GM12892 (cell line): ENCODE results near the gene SPRED1.

Experiments used
- DNase-seq: peaks from one replicate; pipeline ENCODE4 v3.0.0; 2011; ENCODE audit not compliant: insufficient read length
- FAIRE-seq: peaks from 2 replicates; lab custom pipeline; 2011; peaks lifted over from hg19 to GRCh38; lab: Jason Lieb, UNC
- POLR2A ChIP-seq: IDR thresholded peaks from 2 replicates; pipeline ENCODE4 v1.6.1; 2011; ENCODE audit warnings: low read depth, low read length, control low read depth
- POLR2AphosphoS5 ChIP-seq: IDR thresholded peaks from 2 replicates; pipeline ENCODE4 v1.6.1; 2011; ENCODE audit warnings: low read depth, low read length, control low read depth
- TAF1 ChIP-seq: IDR thresholded peaks from 2 replicates; pipeline ENCODE4 v1.6.1; 2011; ENCODE audit warnings: low read depth, mild to moderate bottlenecking, control low read depth, low read length, borderline replicate concordance

Gene SPRED1

GRCh38 chr15:38376081-38376480 is 123.4 kb downstream of the SPRED1 start:
- DNase-seq (no peak), FAIRE-seq (no peak)
- TF ChIP-seq POLR2A, result no peak
- TF ChIP-seq TAF1, result no peak
- no peak for TF ChIP-seq POLR2AphosphoS5

GRCh38 chr15:38377636-38378035 is 125.0 kb downstream of the SPRED1 start:
- TF ChIP-seq POLR2AphosphoS5 (no peak), TAF1 (no peak)
- DNase-seq (no peak), FAIRE-seq (no peak)

DNA sequence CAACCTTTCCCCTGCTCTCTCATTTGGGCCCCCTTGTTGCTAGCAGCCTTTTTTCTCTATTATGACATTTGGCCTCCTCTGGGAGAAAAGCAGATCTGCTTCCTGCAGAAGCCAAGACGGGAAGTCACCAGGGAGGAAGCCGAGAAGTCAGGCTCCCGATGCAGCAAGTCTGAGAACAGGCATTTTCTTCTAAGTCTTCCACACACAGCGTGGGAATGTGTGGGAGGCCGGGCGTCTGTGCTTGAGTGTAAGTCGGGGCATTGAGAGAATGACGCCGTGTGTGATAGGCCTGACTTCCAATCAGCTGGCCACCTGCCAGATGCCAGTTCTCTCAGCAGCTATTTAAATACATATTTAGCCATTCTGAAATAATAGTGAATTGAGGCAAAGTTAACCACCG is 125.5 kb downstream of the SPRED1 start:
- no peak for FAIRE-seq

DNA sequence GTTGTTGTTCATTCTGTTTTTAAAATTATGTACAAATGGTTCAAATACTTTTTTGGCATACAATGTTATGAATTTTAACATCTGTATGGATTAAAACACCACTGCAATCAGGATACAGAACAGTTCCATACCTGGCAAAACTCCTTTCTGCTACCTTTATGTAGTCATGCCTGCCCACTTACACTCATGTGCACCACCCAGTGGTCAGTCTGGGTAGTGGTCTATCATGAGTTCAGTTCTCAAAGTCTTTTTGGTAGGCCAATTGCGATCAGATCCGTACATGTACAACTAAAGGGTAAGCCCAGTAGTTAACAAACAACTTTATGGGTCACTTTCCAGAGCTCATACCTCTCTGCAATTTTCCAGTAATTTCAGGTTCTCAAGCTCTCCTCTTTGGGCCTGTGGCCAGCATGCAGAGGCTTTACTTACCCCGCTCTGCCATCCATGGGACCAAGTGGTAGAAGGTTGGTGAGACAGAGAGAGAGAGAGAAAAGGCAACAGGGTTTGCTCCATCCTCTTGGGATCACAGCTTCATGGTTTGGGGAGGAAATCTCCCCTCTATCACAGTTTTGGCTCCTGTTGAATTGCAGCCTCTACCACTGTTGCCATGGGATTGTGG is 137.4 kb downstream of the SPRED1 start:
- FAIRE-seq (peak; percentile 92), DNase-seq (no peak)
- TF ChIP-seq POLR2A, result no peak

More for the DNA sequence above, 125.5 kb downstream of the SPRED1 start:
- DNase-seq, result no peak
- TF ChIP-seq POLR2A (no peak), POLR2AphosphoS5 (no peak)

GRCh38 chr15:38391191-38391590 is 138.6 kb downstream of the SPRED1 start:
- TF ChIP-seq TAF1 (no peak), POLR2A (no peak)
- FAIRE-seq (no peak), DNase-seq (no peak)

DNA sequence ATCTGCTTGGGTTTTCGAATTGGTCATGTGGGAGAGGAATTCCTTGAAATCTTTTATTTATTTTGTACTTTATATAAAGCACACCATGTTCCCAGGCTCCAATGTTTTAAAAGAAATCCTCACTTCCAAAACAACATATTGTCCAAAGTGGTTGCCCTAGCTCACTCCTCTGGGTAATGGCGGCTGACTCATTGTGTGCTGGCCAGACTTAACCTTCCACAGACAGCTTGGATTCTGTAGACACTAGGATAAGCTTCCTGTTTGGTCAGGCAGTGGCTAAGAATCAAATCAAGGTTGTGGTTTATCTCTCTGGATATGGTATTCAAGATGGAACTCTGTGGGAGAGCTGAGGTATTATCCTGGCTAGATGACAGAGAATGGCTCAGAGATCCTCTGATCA is 145.5 kb downstream of the SPRED1 start:
- DNase-seq (no peak), FAIRE-seq (no peak)
- TF ChIP-seq TAF1 (no peak), POLR2A (no peak), POLR2AphosphoS5 (no peak)

DNA sequence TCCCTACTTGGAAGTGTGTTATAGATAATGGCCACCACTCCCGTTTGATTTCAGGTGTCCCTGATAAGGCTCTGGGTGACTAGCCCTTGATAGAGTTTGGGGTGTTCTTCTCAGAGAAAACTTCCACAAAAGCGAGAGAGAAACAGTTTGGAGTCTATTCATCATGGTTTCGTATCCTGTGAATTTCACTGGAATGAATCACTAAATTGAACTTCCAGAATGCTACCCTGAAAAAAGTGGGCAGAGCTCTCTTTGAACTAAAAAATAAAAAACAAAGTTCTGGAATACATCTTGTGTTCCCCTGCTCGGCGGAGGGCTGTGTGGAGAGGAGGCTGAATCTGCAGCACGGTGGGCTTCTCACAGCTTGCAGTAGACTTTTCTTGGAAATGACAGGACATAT is 148.5 kb downstream of the SPRED1 start:
- no peak for DNase-seq
- no peak for TF ChIP-seq POLR2A
- no peak for TF ChIP-seq POLR2AphosphoS5
- no peak for FAIRE-seq

DNA sequence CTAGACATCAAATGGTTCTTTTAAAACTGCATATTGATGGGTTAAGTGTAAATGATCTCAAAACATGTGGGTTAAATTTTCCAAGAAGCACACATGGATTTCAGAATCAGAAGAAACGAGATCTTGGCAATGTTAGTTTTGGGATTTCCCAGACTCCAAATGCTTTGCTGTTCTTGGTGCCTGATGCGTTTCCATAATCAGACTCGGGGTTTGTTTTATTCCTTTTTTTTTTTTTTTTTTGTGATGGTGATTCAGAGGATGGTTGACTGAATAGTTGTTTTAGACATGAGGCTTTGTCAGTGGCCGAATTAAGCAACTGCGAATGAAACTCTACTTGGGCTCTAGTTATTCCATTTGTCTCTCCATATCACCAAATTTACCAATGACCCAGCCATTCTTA is 149.1 kb downstream of the SPRED1 start:
- DNase-seq (no peak), FAIRE-seq (no peak)
- TF ChIP-seq POLR2AphosphoS5 (no peak), TAF1 (no peak), POLR2A (no peak)

GRCh38 chr15:38406436-38406835 is 153.8 kb downstream of the SPRED1 start:
- TF ChIP-seq POLR2AphosphoS5, result no peak
- TF ChIP-seq POLR2A, result no peak
- no peak for TF ChIP-seq TAF1
- DNase-seq (no peak), FAIRE-seq (no peak)
